ENCODE measurements around the gene REV1. TPM values are rescaled to one million over a fixed set of nuclear protein-coding genes. Genes with fewer than 3 reads are reported as not detected.
A peak's percentile ranks its signal among the peaks of the same experiment; 100 is the strongest.
"Not testable (repeated sequence)": the region's sequence is repeated elsewhere in the genome, so short reads cannot be mapped to it uniquely, and the experiment has no call there.

REV1 gene
- total RNA-seq, 2 donors from 2014 or later, result 43.9 to 44.6 TPM

DNA sequence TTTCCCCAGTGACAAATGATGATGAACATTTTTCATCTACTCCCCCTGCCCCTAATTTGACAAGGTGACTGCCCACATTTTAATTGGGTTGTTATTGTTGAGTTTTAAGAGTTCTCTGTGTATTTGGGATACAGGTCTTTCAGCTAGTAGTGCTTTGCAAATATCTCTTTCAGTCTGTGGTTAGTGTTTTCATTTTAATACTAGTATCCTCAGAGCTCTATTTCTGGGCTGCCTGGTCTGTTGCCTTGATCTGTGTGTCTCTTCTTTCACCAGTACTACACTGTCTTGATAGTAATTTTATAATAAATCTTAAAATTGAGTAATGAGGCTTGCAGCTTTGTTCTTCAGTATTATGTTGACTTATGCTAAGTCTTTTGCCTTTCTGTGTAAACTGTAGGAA is 133.0 kb downstream of the REV1 start:
- DNase-seq, result no peak
- TF ChIP-seq, protein P1, sequence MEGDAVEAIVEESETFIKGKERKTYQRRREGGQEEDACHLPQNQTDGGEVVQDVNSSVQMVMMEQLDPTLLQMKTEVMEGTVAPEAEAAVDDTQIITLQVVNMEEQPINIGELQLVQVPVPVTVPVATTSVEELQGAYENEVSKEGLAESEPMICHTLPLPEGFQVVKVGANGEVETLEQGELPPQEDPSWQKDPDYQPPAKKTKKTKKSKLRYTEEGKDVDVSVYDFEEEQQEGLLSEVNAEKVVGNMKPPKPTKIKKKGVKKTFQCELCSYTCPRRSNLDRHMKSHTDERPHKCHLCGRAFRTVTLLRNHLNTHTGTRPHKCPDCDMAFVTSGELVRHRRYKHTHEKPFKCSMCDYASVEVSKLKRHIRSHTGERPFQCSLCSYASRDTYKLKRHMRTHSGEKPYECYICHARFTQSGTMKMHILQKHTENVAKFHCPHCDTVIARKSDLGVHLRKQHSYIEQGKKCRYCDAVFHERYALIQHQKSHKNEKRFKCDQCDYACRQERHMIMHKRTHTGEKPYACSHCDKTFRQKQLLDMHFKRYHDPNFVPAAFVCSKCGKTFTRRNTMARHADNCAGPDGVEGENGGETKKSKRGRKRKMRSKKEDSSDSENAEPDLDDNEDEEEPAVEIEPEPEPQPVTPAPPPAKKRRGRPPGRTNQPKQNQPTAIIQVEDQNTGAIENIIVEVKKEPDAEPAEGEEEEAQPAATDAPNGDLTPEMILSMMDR (conservative IDR thresholded peaks at IDR 0.05), result no peak
- Mint-ChIP-seq H3K4me3 (no peak overlapping the region), H3K36me3 (ENCODE audit: low read depth) (peaks cover 15% of the 10 kb centered on the region), H3K27me3 (ENCODE audit: insufficient read depth) (no peaks in the 10 kb centered on the region), H3K27ac (peak overlapping the region; percentile 46), H3K4me1 (peaks cover 9% of the 10 kb centered on the region), H3K9me3 (no peaks in the 10 kb centered on the region)
- H3K27ac ChIP-seq (ENCODE audit: low read depth, low read length), result no peak overlapping the region
- no peak overlapping the region for H3K4me3 ChIP-seq (ENCODE audit: low read length)
- no peaks in the 10 kb centered on the region for H3K9me3 ChIP-seq (ENCODE audit: control insufficient read depth, low read length)
- H3K4me1 ChIP-seq (ENCODE audit: control insufficient read depth, insufficient read depth, low read length), result no peaks in the 10 kb centered on the region
- no peak overlapping the region for H3K9ac ChIP-seq (ENCODE audit: extremely low read depth, low read length, poor library complexity, severe bottlenecking)
- H3K27me3 ChIP-seq (ENCODE audit: control insufficient read depth, insufficient read depth, low read length, poor library complexity, severe bottlenecking), result no peaks in the 10 kb centered on the region
- peaks cover 21% of the 10 kb centered on the region for H3K36me3 ChIP-seq (ENCODE audit: control insufficient read depth, insufficient read depth, low read length)

DNA sequence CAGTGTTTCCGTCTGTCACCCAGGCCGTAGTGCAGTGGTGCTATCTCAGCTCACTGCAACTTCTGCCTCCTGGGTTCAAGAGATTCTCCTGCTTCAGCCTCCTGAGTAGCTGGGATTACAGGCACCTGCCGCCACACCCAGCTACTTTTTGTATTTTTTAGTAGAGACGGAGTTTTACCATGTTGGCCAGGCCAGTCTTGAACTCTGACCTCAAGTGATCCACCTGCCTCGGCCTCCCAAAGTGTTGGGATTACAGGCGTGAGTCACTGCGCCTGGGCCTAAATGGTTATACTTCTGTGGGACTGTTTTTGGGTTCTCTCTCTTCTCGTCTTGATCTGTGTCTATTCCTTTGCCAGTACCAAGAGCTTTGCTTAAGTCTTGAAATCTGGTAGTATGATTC is 135.0 kb downstream of the REV1 start:
- H3K4me1 Mint-ChIP-seq; H3K36me3 ChIP-seq (ENCODE audit: control insufficient read depth, insufficient read depth, low read length); H3K4me3 ChIP-seq (ENCODE audit: low read length); H3K4me3 Mint-ChIP-seq; H3K9me3 Mint-ChIP-seq; H3K27me3 Mint-ChIP-seq (ENCODE audit: insufficient read depth); H3K9me3 ChIP-seq (ENCODE audit: control insufficient read depth, low read length); DNase-seq; H3K36me3 Mint-ChIP-seq (ENCODE audit: low read depth); H3K27ac Mint-ChIP-seq; H3K4me1 ChIP-seq (ENCODE audit: control insufficient read depth, insufficient read depth, low read length); H3K27ac ChIP-seq (ENCODE audit: low read depth, low read length); H3K27me3 ChIP-seq (ENCODE audit: control insufficient read depth, insufficient read depth, low read length, poor library complexity, severe bottlenecking); H3K9ac ChIP-seq (ENCODE audit: extremely low read depth, low read length, poor library complexity, severe bottlenecking): not testable (repeated sequence)
- 92 to 98% methylated on average over 7 to 8 of the region's 8 CpGs for WGBS, 2 experiments (ENCODE audit: insufficient coverage in 1 of 2, insufficient read length in 1 of 2)

DNA sequence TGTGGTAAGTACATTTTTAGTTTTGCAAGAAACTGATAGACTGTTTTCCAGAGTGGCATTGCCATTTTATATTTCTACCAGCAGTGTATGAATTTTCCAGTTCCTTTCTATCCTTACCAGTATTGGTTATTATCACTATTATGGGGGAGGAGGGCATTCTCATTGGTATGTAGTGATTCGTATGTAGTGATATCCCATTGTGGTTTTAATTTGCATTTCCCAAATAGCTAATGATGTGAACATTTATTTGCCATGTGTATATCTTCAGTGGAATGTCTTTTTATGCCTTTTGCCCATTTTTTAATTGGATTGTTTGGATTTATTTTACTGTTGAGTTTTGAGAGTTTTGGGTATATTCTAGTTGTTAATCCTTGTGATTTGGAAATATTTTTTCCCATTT is 135.7 kb downstream of the REV1 start:
- Mint-ChIP-seq H3K36me3 (ENCODE audit: low read depth) (peaks cover 2% of the 10 kb centered on the region), H3K9me3 (no peaks in the 10 kb centered on the region), H3K4me3 (no peak overlapping the region), H3K4me1 (peaks cover 11% of the 10 kb centered on the region), H3K27ac (no peak overlapping the region), H3K27me3 (ENCODE audit: insufficient read depth) (no peaks in the 10 kb centered on the region)
- TF ChIP-seq, protein P1 (conservative IDR thresholded peaks at IDR 0.05), result no peak
- no peaks in the 10 kb centered on the region for H3K9me3 ChIP-seq (ENCODE audit: control insufficient read depth, low read length)
- no peaks in the 10 kb centered on the region for H3K4me1 ChIP-seq (ENCODE audit: control insufficient read depth, insufficient read depth, low read length)
- H3K27me3 ChIP-seq (ENCODE audit: control insufficient read depth, insufficient read depth, low read length, poor library complexity, severe bottlenecking), result no peaks in the 10 kb centered on the region
- H3K9ac ChIP-seq (ENCODE audit: extremely low read depth, low read length, poor library complexity, severe bottlenecking), result no peak overlapping the region
- DNase-seq, result no peak
- 100% methylated on average over 1 of the region's 1 CpG; no CpG with 5 or more reads in 1 of the 2 experiments for WGBS, 2 experiments (ENCODE audit: insufficient coverage in 1 of 2, insufficient read length in 1 of 2)
- H3K27ac ChIP-seq (ENCODE audit: low read depth, low read length), result no peak overlapping the region
- no peak overlapping the region for H3K4me3 ChIP-seq (ENCODE audit: low read length)
- no peaks in the 10 kb centered on the region for H3K36me3 ChIP-seq (ENCODE audit: control insufficient read depth, insufficient read depth, low read length)

Other genes with a start within 250 kb of the REV1 start
- not detected for gene LYG2, start 234.4 kb downstream of the REV1 start, total RNA-seq
- under 1 TPM; 0.35 to 0.55 TPM for gene LYG1, start 188.8 kb downstream of the REV1 start, total RNA-seq
- 10 to 100 TPM; 32.7 to 32.8 TPM for gene TXNDC9, start 153.7 kb downstream of the REV1 start, total RNA-seq
- 10 to 100 TPM; 54.2 to 63.6 TPM for gene EIF5B, start 152.6 kb downstream of the REV1 start, total RNA-seq

All from endodermal cell (in vitro differentiated cells).